Erythroblast (primary cell): ENCODE results near the gene ANKRD63.

ENCODE experiments used
- DNase-seq, 2 experiments: peaks; one replicate each; lab custom pipeline; 2025; lab: John Stamatoyannopoulos, UW
- GATA1 ChIP-seq: IDR thresholded peaks from 2 replicates; pipeline ENCODE4 v1.6.1; 2011; ENCODE audit warnings: low read depth, mild to moderate bottlenecking, control low read depth, low read length, moderate library complexity
- POLR2A ChIP-seq: IDR thresholded peaks from 2 replicates; pipeline ENCODE4 v1.6.1; 2011; ENCODE audit warnings: mild to moderate bottlenecking, low read length

Gene ANKRD63

DNA sequence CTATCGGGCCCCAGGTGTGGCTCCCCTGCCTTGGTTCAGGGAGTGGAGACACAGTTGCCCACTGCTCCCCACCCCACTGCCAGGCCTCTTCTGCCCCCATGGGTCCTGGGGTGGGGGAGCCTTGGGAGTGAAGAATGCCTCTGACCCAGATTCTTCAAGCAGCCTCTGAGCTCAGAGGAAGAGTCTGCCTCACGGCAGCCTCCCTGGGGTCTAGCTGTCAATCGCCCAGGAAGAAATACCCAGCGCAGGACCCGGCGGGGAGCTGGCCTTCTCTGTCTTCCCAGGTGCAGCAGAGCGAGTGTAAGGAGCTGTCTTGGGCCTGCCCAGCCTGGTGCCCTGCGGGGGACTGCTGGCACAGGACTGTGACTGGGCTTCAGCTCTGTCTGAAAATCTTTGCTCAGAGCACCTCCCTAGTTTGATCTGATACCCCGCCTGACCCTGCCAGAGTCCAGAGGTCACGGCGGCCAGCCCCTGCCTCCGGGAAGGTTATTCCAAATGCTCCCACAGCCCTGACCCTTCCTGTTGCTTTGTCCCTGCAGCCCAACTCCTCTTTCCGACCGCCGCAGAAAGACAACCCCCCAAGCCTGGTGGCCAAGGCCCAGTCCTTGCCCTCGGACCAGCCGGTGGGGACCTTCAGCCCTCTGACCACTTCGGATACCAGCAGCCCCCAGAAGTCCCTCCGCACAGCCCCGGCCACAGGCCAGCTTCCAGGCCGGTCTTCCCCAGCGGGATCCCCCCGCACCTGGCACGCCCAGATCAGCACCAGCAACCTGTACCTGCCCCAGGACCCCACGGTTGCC lies 11.0 kb downstream of the ANKRD63 start:
- TF ChIP-seq GATA1 (no peak), POLR2A (no peak)
- no peak for DNase-seq

DNA sequence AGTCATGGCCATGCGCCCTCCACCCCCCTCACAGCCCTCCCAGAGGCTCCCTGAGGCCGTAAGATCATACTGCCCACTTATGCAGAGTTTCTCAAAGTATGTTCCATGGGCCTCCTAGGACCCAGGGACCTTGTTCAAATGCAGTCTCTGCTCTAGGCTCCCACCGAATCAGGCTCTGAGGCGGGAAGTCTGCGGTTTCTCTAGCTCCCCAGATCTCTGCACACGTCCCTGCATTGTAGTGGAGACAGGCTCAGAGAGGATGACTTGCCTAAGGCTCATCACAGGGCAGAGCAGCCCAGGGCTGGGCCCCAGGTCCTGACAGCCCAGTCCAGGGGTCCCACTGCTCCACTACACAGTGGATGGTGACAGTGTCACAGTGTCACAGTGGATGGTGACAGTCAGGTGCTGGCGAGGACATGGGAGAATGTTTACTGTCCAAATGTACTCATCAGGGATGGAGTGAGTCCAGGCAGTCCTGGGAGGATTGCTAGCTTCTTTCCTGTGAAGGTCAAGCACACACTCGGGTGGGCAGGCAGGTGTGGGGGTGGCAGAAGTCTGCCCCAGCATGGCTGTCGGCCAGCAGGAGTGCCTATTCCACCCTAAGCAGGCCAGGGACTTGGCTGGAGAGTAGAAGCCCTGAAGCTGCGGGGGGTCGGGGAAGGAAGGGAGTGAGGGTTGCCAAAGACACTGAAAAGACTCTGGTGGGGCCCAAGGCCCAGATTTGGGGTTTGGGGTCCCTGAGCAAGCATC lies 12.4 kb downstream of the ANKRD63 start:
- TF ChIP-seq POLR2A (no peak), GATA1 (no peak)

GRCh38 chr15:40269604-40270003 lies 13.3 kb downstream of the ANKRD63 start:
- DNase-seq: no peak
- TF ChIP-seq POLR2A: no peak
- TF ChIP-seq GATA1: no peak

More for the DNA sequence above, 12.4 kb downstream of the ANKRD63 start:
- no peak for DNase-seq

DNA sequence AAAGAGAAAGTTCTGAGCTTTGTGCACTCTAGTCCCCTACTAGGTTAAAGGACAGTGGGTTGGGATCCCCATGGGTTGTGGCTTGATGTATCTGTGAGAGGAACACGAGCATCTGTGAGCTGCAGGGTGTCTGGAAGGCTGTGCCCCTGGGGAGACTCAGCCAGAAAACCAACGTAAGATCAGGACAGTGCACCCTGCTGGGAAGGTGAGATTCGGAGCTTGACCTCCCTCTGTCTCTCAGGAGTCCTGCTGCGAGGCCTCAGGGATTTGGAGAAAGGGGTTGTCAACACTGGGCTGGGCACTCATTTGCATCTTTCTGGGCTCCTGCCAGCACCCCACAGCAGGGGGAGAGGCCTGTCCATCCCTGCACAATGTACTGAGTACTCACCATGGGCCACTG lies 15.2 kb downstream of the ANKRD63 start:
- TF ChIP-seq POLR2A (no peak), GATA1 (no peak)
- DNase-seq: no peak

- peak in 1 of 2 experiments; percentile 77 for DNase-seq
- TF ChIP-seq GATA1 (no peak), POLR2A (no peak)
Observed at GRCh38 chr15:40266828-40267304, 16.0 kb downstream of the ANKRD63 start.

GRCh38 chr15:40265875-40266274 lies 17.0 kb downstream of the ANKRD63 start:
- no peak for DNase-seq
- no peak for TF ChIP-seq POLR2A
- no peak for TF ChIP-seq GATA1

DNA sequence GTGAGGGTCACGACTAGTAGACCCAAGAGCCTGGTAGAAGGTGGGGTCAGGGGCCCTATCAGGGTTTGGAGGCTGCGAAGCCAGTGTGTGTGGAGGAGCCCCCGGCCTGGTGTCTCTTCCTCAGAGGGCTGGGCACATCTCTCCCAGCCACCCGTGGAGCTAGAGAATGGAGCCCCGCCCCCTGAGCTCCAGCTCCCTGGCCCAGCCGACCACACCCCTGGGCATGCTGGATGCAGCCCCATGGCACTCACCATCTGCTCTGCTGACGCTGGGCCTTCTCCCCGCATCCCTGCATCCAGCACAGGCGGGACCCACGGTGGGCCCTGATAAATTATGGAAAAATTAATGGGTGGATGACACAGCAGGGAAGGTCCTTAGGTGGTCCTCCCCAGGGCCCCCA lies 17.5 kb downstream of the ANKRD63 start:
- no peak for DNase-seq
- TF ChIP-seq POLR2A (no peak), GATA1 (no peak)

GRCh38 chr15:40264321-40265153 lies 18.3 kb downstream of the ANKRD63 start:
- no peak for DNase-seq
- no peak for TF ChIP-seq GATA1
- TF ChIP-seq POLR2A: no peak

- no peak for DNase-seq
- TF ChIP-seq POLR2A (no peak), GATA1 (no peak)
Observed at GRCh38 chr15:40263024-40263754, 19.7 kb downstream of the ANKRD63 start.

DNA sequence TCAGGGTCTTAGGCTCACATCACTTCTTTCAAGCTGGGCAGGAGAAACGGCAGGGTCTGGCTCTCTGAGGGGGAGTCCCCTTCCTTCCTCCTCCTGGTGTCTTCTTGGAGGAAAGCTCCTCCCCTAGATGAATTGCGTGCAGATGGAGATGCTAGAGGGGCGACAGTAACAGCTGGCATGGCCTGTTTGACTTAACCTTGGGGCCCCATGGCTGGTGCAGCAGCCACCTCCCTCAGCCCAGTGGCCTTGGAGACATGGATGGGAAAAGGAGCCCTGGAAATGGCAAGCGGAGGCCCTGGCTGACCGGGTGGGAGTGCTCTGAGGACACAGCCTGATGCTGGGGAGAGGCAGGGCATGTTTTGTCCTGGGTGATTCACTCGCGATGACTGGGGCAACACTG lies 23.8 kb downstream of the ANKRD63 start:
- no peak for TF ChIP-seq GATA1
- no peak for TF ChIP-seq POLR2A
- no peak for DNase-seq

- DNase-seq: no peak
- TF ChIP-seq GATA1: no peak
- no peak for TF ChIP-seq POLR2A
Observed at GRCh38 chr15:40258544-40258943, 24.3 kb downstream of the ANKRD63 start.

DNA sequence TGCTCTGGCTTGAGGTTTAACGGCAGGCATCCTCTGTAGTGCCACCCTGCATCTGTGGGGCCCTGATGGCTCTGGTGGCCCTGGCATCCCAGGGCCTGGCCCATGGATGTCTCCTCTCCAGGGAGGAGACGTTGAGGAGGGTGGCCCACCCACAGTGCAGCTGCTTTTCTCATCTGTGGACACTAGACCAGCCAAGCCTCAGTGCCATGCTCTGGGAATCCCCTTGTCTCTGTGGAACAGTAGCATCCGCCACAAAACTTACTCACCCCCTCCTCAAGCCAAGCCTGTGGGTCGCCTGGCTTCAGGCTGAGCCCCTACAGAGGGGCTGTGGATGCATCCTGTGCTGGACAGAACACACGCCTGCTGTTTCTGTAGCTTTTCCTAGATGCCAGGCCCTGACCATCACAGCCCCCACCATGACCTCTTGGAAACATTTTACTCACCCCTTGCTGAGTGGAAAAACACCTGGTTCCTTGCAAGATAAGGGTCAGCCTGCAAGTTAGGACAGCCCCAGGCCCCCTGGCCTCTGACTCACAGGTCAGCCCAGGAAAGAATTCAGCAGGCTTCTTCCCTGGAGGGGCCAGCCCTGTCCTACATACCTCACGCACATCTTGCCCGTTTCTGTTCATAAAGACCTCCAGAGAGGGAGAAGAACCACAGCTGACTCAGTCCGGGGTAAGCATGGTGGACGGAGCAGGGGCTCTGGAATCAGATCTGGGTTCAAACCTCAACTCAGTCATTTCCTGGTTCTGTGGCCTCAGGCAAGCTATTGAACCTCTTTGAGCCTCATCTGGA lies 25.0 kb downstream of the ANKRD63 start:
- TF ChIP-seq GATA1: no peak
- no peak for TF ChIP-seq POLR2A
- no peak for DNase-seq
